Amniotic epithelial cell (primary cell): Measurements from ENCODE around the gene HBG1.
A peak's percentile ranks its signal among the peaks of the same experiment; 100 is the strongest.

Experiments
- DNase-seq: peaks from one replicate; pipeline ENCODE4 v3.0.0-alpha.2; 2010; ENCODE audit warnings: low read depth

HBG1 gene

DNA sequence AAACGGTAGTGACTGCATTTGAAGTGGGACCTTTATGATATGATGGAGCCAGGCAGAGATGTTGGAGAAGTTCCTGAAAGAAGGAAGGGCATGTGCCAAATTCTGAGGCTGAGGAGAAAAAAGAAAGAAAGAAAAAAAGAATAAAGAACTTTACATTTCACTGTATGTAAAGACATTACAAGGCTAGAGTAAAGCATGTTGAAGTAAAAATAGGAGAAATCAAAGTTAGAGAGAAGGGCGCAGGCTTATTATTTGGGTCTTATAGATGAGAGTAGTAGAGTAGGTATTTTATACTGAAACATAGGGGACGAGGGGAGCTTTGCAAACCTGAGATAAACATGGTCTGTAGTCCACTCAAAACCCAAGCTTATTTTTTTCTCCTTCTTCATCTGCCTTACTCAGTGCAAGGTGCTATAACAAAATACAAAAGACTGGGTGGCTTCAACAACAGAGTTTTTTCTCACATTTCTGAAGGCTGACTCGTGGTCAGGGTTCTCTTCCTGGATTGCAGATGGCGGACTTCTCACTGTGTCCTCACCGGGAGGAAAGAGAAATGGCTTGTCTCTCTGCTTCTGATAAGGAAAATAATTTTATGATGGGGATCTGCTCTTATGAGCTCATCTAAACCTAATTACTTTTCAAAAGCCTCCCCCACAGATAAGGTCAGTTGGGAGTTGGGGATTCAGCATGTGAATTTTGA, 2.7 kb downstream of the HBG1 start:
- peak; percentile 50 for DNase-seq

- DNase-seq, result no peak
These were observed 4.5 kb downstream of the HBG1 start for GRCh38 chr11:5245155-5245554.

- no peak for DNase-seq
These were observed 5.9 kb downstream of the HBG1 start for GRCh38 chr11:5243816-5244180.

DNA sequence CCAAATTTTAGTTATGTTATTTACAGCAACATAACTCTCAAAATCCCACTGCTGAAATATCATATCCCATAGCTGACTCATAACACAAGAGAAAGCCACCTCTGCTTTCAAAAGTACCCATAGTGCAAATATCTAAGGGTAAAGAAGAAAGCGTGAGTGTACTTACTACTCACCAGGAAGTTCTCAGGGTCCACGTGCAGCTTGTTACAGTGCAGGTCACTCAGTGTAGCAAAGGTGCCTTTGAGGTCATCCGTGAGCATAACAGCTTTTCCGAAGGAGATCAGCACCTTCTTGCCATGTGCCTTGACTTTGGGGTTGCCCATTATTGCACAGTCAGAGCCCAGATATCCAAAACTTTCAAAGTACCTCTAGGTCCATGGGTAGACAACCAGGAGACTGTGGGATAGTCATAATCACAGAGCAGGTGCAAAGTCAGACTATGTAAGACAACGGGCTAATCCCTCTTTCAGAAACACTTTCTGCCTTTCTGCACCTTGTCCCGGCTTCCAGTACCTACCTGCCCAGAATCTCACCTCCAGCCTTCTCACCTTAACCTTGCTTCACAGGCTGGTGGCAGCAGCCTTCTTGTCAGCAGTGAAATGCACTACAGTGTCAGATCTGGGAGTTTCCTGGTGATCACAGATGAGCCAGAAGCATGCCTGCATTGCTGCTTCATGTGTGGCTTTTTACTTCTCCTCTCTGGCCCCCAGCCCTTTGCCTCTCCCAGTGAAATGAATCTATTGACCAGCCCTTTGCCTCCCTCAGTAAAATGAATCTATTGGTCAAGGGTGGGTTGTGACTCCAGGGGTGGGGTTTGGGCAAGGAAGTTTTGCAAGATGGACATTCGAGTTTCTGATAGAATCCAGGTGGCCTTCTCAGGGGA, 6.5 kb downstream of the HBG1 start:
- DNase-seq, result peak; percentile 16

- no peak for DNase-seq
These were observed 7.4 kb downstream of the HBG1 start for GRCh38 chr11:5242208-5242607.

DNA sequence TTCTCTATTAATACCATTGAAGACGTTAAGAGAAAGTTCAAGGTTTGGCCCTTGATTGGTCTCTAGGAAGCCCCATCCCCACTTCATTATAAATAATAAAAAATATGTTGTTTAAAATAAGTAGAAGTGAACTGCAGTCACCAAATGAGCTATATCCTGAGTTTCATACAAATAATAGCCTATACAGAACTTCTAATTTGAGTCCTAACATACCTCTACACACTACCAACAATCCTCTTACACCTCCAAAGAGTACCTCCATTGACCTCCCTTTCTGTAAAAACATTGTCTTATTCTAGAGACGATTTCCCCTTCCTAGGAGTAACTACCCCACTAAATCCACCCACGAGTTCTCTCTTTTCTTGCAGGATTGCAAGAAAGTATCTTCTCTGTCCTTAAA, 8.2 kb downstream of the HBG1 start:
- DNase-seq, result no peak

GRCh38 chr11:5240458-5240857, 9.2 kb downstream of the HBG1 start:
- no peak for DNase-seq

- no peak for DNase-seq
These were observed 9.6 kb downstream of the HBG1 start for GRCh38 chr11:5240056-5240455.

GRCh38 chr11:5239046-5239445, 10.6 kb downstream of the HBG1 start:
- DNase-seq, result no peak

DNA sequence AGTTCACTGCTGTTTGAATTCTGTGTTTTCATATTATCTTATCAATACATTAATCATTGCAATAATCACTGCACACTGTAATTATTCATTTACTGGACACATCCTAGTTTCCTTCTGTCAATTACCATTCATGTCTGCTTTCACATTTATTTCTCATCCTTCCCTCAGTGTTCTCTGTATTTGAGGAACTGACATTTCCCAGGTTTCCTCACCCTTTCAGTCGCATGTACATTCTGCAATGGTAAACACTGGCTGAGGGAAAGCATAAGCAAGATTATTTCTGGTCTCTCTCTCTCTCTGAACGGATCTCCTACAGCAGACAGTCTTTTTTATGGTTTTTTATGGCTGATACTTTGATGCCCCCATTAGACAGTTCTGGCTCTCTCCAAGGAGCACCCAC, 11.2 kb downstream of the HBG1 start:
- DNase-seq, result no peak

DNA sequence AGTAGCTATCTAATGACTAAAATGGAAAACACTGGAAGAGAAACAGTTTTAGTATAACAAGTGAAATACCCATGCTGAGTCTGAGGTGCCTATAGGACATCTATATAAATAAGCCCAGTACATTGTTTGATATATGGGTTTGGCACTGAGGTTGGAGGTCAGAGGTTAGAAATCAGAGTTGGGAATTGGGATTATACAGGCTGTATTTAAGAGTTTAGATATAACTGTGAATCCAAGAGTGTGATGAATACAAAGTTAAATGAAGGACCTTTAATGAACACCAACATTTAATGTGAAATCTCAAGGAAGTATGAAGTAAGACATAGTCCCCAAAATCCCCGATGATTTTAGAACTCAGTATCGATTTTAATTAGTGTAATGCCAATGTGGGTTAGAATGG, 12.2 kb downstream of the HBG1 start:
- no peak for DNase-seq

DNA sequence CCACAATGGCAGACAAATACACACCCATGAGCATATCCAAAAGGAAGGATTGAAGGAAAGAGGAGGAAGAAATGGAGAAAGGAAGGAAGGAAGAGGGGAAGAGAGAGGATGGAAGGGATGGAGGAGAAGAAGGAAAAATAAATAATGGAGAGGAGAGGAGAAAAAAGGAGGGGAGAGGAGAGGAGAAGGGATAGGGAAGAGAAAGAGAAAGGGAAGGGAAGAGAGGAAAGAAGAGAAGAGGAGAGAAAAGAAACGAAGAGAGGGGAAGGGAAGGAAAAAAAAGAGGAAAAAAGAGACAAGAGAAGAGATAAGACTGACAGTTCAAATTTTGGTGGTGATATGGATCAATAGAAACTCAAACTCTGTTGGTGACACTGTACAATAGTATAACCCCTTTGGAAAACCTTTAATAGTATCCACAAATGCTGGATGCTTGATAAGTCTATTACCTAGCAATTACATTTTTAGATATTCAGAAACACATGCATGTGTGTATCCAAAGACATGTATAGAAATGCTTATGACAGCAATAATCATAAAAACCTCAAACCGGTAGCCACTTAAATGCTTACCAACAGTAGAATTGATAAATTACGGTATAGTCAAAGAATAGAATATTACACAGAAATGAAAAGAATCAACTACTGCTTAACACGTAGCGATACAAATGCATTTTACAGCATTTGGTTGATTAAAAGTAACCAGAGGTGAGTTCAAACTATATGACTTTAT, 14.1 kb downstream of the HBG1 start:
- DNase-seq, result no peak

GRCh38 chr11:5234381-5234834, 15.2 kb downstream of the HBG1 start, which contains the start of gene HBD:
Gene HBD, minus strand, starts transcription at chr11:5234483. Its CDS starts 50 bp downstream, at chr11:5234433.
- DNase-seq, result peak; percentile 85

GRCh38 chr11:5233307-5233706, 16.4 kb downstream of the HBG1 start:
- DNase-seq, result no peak

GRCh38 chr11:5232821-5233220, 16.8 kb downstream of the HBG1 start:
- no peak for DNase-seq

- peak; percentile 31 for DNase-seq
These were observed 17.5 kb downstream of the HBG1 start for GRCh38 chr11:5232176-5232575.

DNA sequence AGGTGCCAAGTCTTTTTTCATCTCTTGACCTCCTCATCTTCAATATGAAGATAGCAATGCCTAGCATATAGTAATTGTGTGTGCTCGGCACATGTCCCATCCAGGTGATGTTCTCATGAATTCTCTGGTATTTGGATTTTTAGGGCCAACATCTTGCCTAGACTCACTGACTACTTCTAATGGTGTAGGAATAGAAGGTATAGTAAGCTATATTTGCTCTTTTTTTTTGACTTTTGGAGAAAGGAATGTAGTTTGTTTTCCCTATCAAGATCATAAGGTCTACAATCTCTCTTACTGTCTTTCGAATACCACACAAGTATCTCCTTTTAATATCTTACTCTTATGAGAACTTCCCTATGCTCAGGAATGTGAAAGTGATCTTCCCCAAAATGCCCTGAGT, 18.5 kb downstream of the HBG1 start:
- DNase-seq, result no peak

- DNase-seq, result no peak
These were observed 19.4 kb downstream of the HBG1 start for GRCh38 chr11:5230266-5230665.

DNA sequence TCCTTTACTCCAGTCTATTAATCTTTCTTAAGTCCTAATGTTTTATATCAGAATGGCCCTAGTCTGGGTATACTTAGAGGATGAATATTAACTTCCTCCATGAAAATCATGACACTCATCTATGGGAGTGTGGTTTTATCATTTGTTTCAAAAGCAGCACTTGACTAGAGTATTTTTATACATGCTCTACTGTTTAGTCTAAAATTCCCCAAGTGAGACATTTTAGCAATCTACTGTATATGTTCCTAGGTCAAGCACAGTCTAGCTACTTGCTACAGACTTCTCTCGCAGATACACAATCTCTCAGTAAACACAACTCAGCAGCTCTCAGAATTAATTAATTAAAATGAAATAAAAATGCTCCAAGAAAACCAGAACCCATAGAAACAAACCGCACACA, 19.9 kb downstream of the HBG1 start:
- DNase-seq, result no peak

DNA sequence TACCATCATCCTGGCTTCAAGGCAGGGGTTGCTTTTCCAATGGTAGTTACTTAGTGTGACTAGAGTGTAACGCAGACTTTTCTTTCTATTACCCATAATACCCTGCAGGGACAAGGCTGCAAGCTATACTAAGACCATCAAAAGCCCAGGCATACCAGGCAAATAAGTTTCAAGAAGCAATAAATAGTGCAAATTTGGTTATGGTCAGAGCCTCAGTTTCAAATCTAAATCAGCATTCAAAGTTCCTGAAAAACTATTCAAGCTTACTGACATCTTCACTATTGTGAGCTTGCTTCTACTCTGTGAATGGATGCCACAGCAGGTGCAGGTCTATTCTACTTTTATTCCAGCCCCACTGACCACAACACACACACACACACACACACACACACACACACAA, 20.3 kb downstream of the HBG1 start:
- no peak for DNase-seq

DNA sequence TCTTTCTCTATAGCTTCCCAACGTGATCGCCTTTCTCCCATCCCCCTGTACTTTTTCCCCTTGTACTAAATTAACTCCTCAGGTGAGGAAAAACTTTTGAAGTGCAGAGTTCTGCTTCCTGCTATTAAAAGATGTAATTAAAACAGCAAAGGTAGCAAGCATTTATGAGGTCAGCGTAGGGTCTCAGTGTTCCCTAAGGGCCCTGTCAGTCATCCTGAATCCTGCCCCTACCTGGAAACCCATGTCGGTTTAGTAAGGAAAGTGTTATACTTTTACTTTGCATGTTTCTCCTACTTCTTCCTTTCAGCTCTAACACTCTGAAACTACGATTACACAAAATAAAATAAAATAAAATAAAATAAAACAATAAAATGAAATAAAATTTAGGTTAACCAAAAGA, 21.5 kb downstream of the HBG1 start:
- DNase-seq, result no peak

GRCh38 chr11:5227681-5228080, 22.0 kb downstream of the HBG1 start:
- DNase-seq, result no peak
